NCI-H187 treated with DMSO at 0.1 percent for 48 hours (cell line): Measurements from ENCODE around the gene ATP2B2.

Source experiments
- DNase-seq: peaks from one replicate; lab custom pipeline; 2025; lab: John Stamatoyannopoulos, UW

The ATP2B2 gene

GRCh38 chr3:10400050-10400748, 105.2 kb downstream of the ATP2B2 start:
- no peak for DNase-seq

DNA sequence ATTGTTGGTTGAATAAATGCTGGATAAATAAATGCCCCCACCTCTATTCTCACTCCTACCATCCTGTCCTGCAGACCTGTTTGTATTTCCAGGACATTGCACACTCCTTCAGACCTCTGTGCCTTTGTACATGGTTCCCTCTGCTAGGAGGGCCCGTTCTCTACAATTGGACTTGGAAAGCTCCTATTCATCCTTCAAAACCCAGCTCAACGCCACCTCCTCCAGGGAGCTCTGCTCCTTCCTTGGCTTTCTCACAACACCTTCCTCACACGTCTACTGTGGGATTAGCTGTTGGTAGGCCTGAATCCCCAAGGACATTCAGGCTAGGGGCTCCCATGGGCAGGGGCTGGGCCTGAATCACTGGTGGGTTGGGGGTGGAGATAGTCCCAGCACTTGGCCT, 105.8 kb downstream of the ATP2B2 start:
- no peak for DNase-seq

DNA sequence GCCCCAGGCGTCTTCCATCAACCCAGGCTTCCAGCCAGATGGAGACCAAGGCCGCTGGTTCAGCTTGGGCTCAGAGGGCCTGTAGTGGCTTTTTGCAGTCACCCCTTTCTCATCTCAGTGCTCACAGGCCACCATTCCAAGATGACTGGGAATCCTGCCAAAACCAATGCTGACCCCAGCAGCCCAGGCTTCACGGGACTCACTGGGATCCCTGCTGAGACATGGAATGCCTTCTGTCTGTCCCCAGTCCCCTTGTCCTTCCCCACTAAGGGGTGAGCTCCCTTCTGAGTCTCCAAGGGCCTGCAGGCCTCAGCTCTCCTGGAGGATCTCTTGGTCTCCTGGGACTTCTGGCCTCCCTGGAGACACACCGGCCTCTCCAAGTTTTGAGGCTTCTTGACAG, 107.0 kb downstream of the ATP2B2 start:
- DNase-seq: no peak

- DNase-seq: no peak
These were observed 107.5 kb downstream of the ATP2B2 start for GRCh38 chr3:10397879-10398278.

GRCh38 chr3:10396931-10397330, 108.5 kb downstream of the ATP2B2 start:
- DNase-seq: no peak

DNA sequence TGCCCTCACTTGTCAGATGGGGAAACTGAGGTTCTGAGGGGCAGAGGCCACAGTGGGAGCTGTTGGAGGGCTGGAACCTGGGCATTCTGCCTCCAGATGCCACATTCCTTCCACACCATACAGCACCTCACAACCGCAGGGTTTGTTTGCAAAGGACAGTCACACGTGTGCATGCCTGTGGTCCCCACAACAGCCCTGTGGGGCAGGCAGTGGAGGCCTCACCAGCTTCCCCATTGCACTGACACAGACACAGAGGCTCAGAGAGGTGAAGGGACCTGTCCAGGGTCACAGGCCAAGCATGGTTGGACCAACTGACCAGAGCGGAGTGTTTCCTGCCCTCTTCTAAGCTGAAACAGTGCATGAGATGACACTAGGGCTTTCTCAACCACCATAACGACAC, 109.3 kb downstream of the ATP2B2 start:
- no peak for DNase-seq

- no peak for DNase-seq
These were observed 109.7 kb downstream of the ATP2B2 start for GRCh38 chr3:10395671-10396070.

DNA sequence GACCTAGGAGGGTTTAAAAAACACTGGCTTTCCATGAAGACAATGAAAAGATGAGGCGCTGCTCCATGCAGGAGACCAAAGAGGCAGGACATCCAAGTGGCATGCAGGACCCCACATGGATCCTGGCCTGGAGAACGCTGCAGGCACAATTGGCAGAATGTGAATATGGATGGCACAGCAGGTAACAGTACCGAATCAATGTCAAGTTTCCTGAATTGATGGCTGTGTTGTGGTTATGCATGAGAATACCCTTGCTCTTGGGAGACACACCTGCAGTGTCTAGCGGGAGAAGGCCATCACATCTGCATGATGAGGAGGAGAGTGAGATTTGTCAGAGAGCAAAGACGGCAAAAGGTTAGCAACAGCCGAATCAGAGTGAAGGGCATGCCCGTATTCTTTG, 110.2 kb downstream of the ATP2B2 start:
- DNase-seq: no peak

- DNase-seq: no peak
These were observed 110.8 kb downstream of the ATP2B2 start for GRCh38 chr3:10394491-10395025.

GRCh38 chr3:10393514-10393913, 111.9 kb downstream of the ATP2B2 start:
- no peak for DNase-seq

DNA sequence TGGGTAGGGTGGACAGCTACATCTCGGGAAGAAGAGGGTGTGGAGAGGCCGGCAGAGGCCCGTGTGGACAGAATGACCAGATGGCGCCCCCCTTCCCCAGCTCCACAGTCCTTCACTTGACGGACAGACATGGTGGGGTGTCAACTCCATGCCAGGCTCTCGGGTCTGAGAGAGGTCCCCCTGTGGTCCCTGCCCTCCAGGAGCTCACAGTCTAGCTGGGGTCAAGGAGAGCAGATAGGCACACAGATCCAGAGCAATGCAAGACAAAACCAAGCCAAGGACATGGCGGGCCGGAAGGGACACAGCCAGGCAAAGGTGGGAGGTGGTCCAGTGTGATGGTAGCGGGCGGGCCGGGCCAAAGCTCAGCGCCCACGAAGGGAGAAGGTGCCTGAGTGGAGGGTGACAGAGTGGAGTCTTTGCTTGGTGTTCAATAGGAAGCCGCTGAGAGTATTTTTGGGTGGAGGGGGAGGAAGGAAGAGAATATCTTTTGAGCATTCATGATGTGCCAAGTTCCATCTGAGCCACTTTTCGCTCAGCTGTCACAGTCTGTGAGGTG, 112.4 kb downstream of the ATP2B2 start:
- no peak for DNase-seq

DNA sequence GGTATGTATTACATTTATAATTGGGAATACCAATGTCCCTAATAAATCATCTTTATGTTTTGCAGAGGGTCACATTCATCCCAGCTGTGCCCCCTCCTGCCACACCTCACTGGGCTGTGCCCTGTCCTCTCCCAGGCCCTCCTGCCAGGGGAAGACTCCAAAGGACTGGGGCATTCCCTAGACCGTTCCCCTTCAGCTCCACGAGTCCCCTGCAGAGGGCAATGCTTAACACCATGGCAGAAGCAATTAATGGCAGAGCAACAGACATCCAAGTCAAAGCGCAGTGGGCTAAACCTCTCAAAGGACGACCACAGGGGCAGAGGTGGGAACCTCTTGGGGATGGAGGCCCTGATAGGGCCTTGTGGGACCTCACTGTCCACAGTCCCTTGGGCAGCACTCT, 113.1 kb downstream of the ATP2B2 start:
- DNase-seq: no peak

DNA sequence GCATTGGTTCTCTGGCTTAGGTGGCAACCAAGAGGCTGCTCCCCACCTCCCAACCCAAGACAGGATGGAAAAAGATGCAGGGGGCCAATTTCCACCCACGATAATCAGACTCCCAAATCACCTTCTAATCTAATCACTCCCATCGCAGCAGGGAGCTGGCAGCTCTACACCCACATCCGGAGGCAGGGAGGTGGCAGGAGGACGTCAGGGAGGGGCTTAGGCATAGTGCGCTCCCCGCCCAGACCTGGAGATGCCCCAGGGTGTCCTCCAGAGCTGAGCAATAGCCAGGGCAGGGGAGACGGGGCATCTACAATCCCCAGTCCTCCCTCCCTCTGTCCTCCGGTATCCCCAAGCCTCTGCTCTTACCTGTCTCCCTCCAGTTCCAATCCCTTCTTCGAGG, 114.0 kb downstream of the ATP2B2 start:
- no peak for DNase-seq

DNA sequence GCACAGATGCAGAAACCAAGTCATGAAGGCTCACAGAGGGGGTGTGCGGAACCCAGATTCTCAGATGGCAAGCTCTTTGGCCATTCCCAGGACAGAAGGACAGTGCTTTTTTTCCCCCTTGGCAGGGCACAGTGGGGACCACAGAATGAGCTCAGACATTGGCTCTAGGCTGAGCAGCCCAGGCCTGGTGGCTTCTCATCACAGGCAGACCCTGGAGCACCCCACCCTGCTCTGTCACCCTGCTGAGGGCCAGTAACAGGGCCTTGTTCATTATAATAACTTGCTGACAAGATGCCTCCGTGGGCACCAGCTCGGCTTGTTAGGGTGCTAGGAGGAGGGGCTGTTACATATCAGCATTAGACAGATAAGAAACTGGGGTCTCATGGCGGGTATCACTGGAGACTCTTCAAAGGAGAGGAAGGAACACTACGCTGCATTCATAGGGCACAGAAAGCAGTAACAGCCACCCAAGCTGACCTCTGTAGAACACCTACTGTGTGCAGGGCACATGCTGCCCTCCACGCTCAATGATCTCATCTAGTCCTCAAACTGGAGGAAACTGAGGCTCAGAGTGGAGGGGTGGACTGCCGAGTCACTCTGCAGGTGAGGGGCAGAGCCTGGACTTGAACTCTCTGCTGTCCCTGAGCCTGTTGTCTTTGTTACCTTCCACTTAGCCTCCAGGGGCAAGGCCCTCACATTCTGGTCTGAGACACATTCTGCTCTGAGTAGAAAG, 114.6 kb downstream of the ATP2B2 start:
- DNase-seq: no peak

DNA sequence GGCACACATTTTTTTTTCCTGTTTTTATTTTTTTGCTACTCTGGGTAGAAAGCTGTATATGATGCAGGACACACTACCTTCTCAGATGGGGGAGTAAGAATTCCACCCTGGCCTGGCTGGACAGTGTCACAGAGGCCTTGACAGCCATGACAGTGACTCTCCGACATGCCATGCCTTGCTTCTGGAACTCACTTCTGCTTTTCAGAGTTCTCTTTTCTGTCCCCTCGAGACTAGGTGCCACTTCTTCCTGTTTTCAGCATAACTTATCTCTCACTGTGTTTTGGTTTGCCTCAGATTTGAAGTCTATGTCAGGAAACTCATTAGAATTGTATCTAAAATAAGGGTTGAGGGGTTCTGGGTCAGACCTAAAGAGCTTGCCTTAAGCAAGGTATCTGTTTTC, 115.4 kb downstream of the ATP2B2 start:
- DNase-seq: no peak

- DNase-seq: no peak
These were observed 116.0 kb downstream of the ATP2B2 start for GRCh38 chr3:10389339-10389738.

GRCh38 chr3:10387881-10388609, 117.3 kb downstream of the ATP2B2 start:
- no peak for DNase-seq

DNA sequence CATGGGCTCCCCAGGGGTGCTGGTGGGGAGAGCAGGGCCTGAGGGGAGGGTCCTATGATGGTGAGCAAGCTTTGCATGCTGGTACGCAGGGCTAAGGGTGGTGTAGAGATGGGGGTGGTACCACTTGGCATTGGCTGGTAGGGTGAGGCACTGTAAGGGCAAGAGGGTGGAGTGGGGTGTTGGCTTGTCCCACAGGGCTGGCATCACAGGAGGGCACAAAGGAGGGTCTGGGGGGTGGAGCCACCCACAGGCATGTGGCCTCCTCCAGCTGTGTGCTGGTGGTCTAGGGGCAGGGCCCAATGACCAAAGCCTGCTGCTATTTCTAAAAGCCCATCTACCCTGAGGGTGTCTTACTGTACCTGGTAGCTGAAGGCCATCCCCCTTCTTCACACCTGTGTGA, 119.3 kb downstream of the ATP2B2 start:
- no peak for DNase-seq

- no peak for DNase-seq
These were observed 120.6 kb downstream of the ATP2B2 start for GRCh38 chr3:10384541-10385360.

GRCh38 chr3:10383850-10384248, 121.5 kb downstream of the ATP2B2 start:
- no peak for DNase-seq
